Keratinocyte (primary cell): ENCODE measurements around the gene SLC4A5. TPM values are rescaled to one million over a fixed set of nuclear protein-coding genes. Genes with fewer than 3 reads are reported as not detected.
A peak's percentile ranks its signal among the peaks of the same experiment; 100 is the strongest.
"Not testable (repeated sequence)": the region's sequence is repeated elsewhere in the genome, so short reads cannot be mapped to it uniquely, and the experiment has no call there.

Experiments used
- DNase-seq: peaks from one replicate; pipeline ENCODE4 v3.0.0-alpha.2; 2011; ENCODE audit warnings: low read depth, missing footprints, low spot score
- FAIRE-seq: peaks from 2 replicates; lab custom pipeline; 2011; peaks lifted over from hg19 to GRCh38; lab: Jason Lieb, UNC
- H2AFZ ChIP-seq: 2 replicates; pipeline ENCODE4 v1.6.0; 2012; ENCODE audit warnings: low read length, control low read depth, inconsistent platforms; ENCODE audit not compliant: control insufficient read depth
- H3K27ac ChIP-seq: 2 replicates; pipeline ENCODE4 v1.5.1; 2011; ENCODE audit warnings: low read length; ENCODE audit not compliant: control insufficient read depth, insufficient read depth
- H3K27me3 ChIP-seq: 3 replicates; pipeline ENCODE4 v1.6.0; 2011; ENCODE audit warnings: low read length; ENCODE audit not compliant: control insufficient read depth, insufficient read depth; ENCODE audit errors: extremely low read depth
- H3K36me3 ChIP-seq, 2 experiments: 2 replicates in 1 of 2; 3 replicates in 1 of 2; pipeline ENCODE4 v1.5.1; 2011; ENCODE audit warnings: low read length in 2 of 2, mild to moderate bottlenecking in 1 of 2; ENCODE audit not compliant: control insufficient read depth in 2 of 2, insufficient read depth in 2 of 2; ENCODE audit errors: extremely low read depth in 1 of 2
- H3K4me1 ChIP-seq: 3 replicates; pipeline ENCODE4 v1.5.1; 2011; ENCODE audit warnings: low read length; ENCODE audit not compliant: control insufficient read depth, insufficient read depth; ENCODE audit errors: extremely low read depth
- H3K4me2 ChIP-seq: 3 replicates; pipeline ENCODE4 v1.6.0; 2011; ENCODE audit warnings: low read depth, low read length; ENCODE audit not compliant: control insufficient read depth, insufficient read depth; ENCODE audit errors: extremely low read depth
- H3K4me3 ChIP-seq, 3 experiments: fragments of 200-600 bp in 1 of 3; sonication (generic) in 1 of 3; 2 replicates in 2 of 3; 3 replicates in 1 of 3; pipeline ENCODE4 v1.5.1; 2011 to 2016; ENCODE audit warnings: low read length in 3 of 3, mild to moderate bottlenecking in 3 of 3, control low read depth in 2 of 3, inconsistent platforms in 1 of 3, low read depth in 1 of 3, mixed read lengths in 1 of 3, mixed run types in 1 of 3, moderate library complexity in 1 of 3; ENCODE audit not compliant: control insufficient read depth in 2 of 3, insufficient read depth in 2 of 3; ENCODE audit errors: extremely low read depth in 1 of 3
- H3K79me2 ChIP-seq: 2 replicates; pipeline ENCODE4 v1.6.0; 2012; ENCODE audit warnings: low read length; ENCODE audit not compliant: control insufficient read depth, insufficient read depth
- H3K9ac ChIP-seq: 3 replicates; pipeline ENCODE4 v1.6.0; 2011; ENCODE audit warnings: low read length; ENCODE audit not compliant: control insufficient read depth, insufficient read depth; ENCODE audit errors: extremely low read depth
- H3K9me1 ChIP-seq: 3 replicates; pipeline ENCODE4 v1.6.0; 2011; ENCODE audit warnings: low read length; ENCODE audit not compliant: control insufficient read depth, insufficient read depth; ENCODE audit errors: extremely low read depth
- H3K9me3 ChIP-seq: 2 replicates; pipeline ENCODE4 v1.5.1; 2012; ENCODE audit warnings: low read depth, low read length; ENCODE audit not compliant: control insufficient read depth
- H4K20me1 ChIP-seq: 3 replicates; pipeline ENCODE4 v1.6.0; 2011; ENCODE audit warnings: low read length; ENCODE audit not compliant: control insufficient read depth, insufficient read depth; ENCODE audit errors: extremely low read depth
- EZH2 ChIP-seq: IDR thresholded peaks from one replicate; pipeline ENCODE4 v1.6.1; 2012; ENCODE audit warnings: inconsistent platforms, mild to moderate bottlenecking, low read length, moderate library complexity
- dilution Hi-C: fragments of 300-500 bp; cut with MboI; formaldehyde crosslinking; loops from one replicate; pipeline ENCODE4 v1.7.0; 2020; ENCODE audit warnings: low sequenced_read_pairs; ENCODE audit not compliant: extremely low pct_ligation_motif_present
- polyA plus RNA-seq, 5 experiments: library from polyadenylated mRNA; depleted of rRNA in 3 of 5; stranded (reverse) in 3 of 5; stranded (forward) in 1 of 5; unstranded in 1 of 5; fragments of >200 nt; gene quantifications; 1 replicate in 1 of 5; 2 replicates in 3 of 5; 3 replicates in 1 of 5; pipeline versions ENCODE4 v1.2.1 to v1.2.3, GENCODE V29; 2011 to 2012; ENCODE audit warnings: missing spikeins in 2 of 5, low read depth in 1 of 5, low replicate concordance in 1 of 5
- TF ChIP-seq, protein P1 (sequence below), 3 experiments: IDR thresholded peaks in 1 of 3; conservative IDR thresholded peaks in 1 of 3; optimal IDR thresholded peaks in 1 of 3; 2 replicates in 2 of 3; 3 replicates in 1 of 3; pipeline versions ENCODE3 to v1.5.1; 2011; ENCODE audit warnings: low read length in 3 of 3, mild to moderate bottlenecking in 3 of 3, moderate library complexity in 2 of 3, control low read depth in 1 of 3, inconsistent platforms in 1 of 3; ENCODE audit not compliant: insufficient read depth in 2 of 3; ENCODE audit errors: extremely low read depth in 1 of 3

SLC4A5 gene
- polyA plus RNA-seq, 1 donor (not counting 4 experiments of a cell fraction or from before 2014, with no cell fraction given) = 0.22 TPM

DNA sequence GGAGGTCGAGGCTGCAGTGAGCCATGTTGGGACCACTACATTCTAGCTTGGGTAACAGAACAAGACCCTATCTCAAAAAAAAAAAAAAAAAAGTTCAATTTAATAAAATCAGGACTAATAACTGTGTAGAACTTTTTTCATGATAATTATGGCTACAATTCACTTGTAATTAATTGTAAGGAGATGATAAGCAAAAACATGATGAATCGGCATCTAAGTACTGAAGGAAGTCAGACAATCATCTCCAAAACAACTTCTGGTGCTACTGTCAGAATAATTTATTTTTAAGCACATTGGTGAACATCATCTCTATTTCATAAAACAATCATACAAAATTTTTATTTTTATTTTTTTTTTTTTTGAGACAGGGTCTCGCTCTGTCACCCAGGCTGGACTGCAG is 154.5 kb downstream of the SLC4A5 start:
- H3K27ac ChIP-seq = peak overlapping the region; percentile 0

DNA sequence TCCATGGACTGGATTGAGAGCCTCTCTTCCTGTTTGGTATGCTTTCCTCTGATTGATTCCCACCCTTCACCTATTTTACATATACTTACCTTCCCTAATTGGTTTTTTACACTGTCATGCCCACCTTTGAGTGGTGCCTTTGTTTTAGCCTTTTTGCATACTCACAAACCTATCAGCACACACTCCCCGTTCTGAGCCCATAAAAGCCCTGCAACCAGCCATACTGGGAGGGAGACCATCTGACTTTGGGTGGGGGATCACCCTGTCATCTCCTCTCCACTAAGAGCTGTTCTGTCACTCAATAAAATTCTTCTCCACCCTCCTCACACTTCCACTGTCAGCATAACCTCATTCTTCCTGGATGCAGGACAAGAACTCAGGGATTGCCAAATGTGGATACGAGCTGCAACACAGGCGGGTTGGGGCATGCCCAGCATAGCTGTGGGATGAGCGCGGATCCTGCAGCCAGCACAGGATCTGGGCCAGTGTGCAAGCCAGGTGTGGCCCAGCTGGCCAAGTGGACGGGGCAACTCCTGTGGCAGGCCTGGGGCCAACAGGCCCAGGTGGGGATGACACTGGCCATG is 155.1 kb downstream of the SLC4A5 start:
- peak overlapping the region; percentile 14 for H3K9ac ChIP-seq

More for the DNA sequence above, 154.5 kb downstream of the SLC4A5 start:
- no peak overlapping the region for H3K4me3 ChIP-seq
- H3K36me3 ChIP-seq = no peaks in the 10 kb centered on the region
- dilution Hi-C loops = no loop called here
- FAIRE-seq (no peak), DNase-seq (no peak)
- no peaks in the 10 kb centered on the region for H3K79me2 ChIP-seq
- no peak overlapping the region for H2AFZ ChIP-seq
- peak overlapping the region; percentile 42 for H3K4me2 ChIP-seq
- TF ChIP-seq, protein P1, sequence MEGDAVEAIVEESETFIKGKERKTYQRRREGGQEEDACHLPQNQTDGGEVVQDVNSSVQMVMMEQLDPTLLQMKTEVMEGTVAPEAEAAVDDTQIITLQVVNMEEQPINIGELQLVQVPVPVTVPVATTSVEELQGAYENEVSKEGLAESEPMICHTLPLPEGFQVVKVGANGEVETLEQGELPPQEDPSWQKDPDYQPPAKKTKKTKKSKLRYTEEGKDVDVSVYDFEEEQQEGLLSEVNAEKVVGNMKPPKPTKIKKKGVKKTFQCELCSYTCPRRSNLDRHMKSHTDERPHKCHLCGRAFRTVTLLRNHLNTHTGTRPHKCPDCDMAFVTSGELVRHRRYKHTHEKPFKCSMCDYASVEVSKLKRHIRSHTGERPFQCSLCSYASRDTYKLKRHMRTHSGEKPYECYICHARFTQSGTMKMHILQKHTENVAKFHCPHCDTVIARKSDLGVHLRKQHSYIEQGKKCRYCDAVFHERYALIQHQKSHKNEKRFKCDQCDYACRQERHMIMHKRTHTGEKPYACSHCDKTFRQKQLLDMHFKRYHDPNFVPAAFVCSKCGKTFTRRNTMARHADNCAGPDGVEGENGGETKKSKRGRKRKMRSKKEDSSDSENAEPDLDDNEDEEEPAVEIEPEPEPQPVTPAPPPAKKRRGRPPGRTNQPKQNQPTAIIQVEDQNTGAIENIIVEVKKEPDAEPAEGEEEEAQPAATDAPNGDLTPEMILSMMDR (optimal IDR thresholded peaks at IDR 0.05 in 1 of 3, IDR thresholded peaks at IDR 0.05 in 1 of 3, conservative IDR thresholded peaks at IDR 0.05 in 1 of 3; ENCODE audit: extremely low read depth in 1 of 3, insufficient read depth in 2 of 3, low read length in 3 of 3) = no peak
- TF ChIP-seq EZH2 = no peak
- H3K27me3 ChIP-seq = no peaks in the 10 kb centered on the region
- H4K20me1 ChIP-seq = no peaks in the 10 kb centered on the region
- peaks cover 15% of the 10 kb centered on the region for H3K4me1 ChIP-seq
- H3K9me1 ChIP-seq = no peaks in the 10 kb centered on the region
- H3K9ac ChIP-seq = no peak overlapping the region
- H3K9me3 ChIP-seq = no peaks in the 10 kb centered on the region

DNA sequence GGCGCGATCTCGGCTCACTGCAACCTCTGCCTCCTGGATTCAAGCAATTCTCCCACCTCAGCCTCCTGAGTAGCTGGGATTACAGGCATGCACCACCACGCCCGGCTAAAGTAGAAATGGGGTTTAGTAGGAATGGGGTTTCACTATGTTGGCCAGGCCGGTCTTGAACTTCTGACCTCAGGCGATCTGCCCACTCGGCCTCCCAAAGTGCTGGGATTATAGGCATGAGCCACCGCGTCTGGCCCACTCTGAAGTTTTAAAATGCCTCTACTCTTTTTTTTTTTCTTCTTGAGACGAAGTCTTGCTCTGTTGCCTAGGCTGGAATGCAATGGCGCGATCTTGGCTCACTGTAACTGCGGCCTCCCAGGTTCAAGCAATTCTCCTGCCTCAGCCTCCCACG is 156.5 kb downstream of the SLC4A5 start:
- H3K27me3 ChIP-seq, H3K4me2 ChIP-seq, H3K4me3 ChIP-seq, DNase-seq, H3K27ac ChIP-seq, dilution Hi-C loops, H3K9me1 ChIP-seq, FAIRE-seq, H3K9me3 ChIP-seq, H3K36me3 ChIP-seq, H2AFZ ChIP-seq, H3K9ac ChIP-seq, H3K79me2 ChIP-seq, H4K20me1 ChIP-seq: not testable (repeated sequence)
- H3K4me1 ChIP-seq = peaks cover 15% of the 10 kb centered on the region

More for the DNA sequence above, 155.1 kb downstream of the SLC4A5 start:
- no peak for TF ChIP-seq EZH2
- TF ChIP-seq, protein P1 (optimal IDR thresholded peaks at IDR 0.05 in 1 of 3, IDR thresholded peaks at IDR 0.05 in 1 of 3, conservative IDR thresholded peaks at IDR 0.05 in 1 of 3; ENCODE audit: extremely low read depth in 1 of 3, insufficient read depth in 2 of 3, low read length in 3 of 3) = no peak
- Histone ChIP-seq H3K27me3 (no peaks in the 10 kb centered on the region), H3K9me1 (no peaks in the 10 kb centered on the region), H3K4me3 (no peak overlapping the region), H3K36me3 (no peaks in the 10 kb centered on the region), H2AFZ (peak overlapping the region; percentile 70), H3K9me3 (no peaks in the 10 kb centered on the region), H3K27ac (peak overlapping the region; percentile 59), H4K20me1 (no peaks in the 10 kb centered on the region), H3K4me1 (peaks cover 15% of the 10 kb centered on the region), H3K4me2 (peak overlapping the region; percentile 42), H3K79me2 (no peaks in the 10 kb centered on the region)
- peak; percentile 85 for DNase-seq
- peak; percentile 96 for FAIRE-seq
- dilution Hi-C loops = no loop called here
